Small intestine (tissue), 7 donors: ENCODE results near the gene FAM25A. TPM values are rescaled to one million over a fixed set of nuclear protein-coding genes. Genes with fewer than 3 reads are reported as not detected.
A peak's percentile ranks its signal among the peaks of the same experiment; 100 is the strongest.
"Not testable (repeated sequence)": the region's sequence is repeated elsewhere in the genome, so short reads cannot be mapped to it uniquely, and the experiment has no call there.

ENCODE experiments used
- DNase-seq, 2 donors: peaks; one replicate each; pipeline versions ENCODE4 v3.0.0 to v3.0.0-alpha.2; 2013
- FAIRE-seq: peaks from 2 replicates; lab custom pipeline; 2012; peaks lifted over from hg19 to GRCh38; lab: Jason Lieb, UNC
- H3K27ac ChIP-seq, 3 donors: one replicate each; pipeline ENCODE4 v1.5.1; 2013; ENCODE audit warnings: low read length in 2 of 3, mild to moderate bottlenecking in 2 of 3, control low read depth in 1 of 3, inconsistent platforms in 1 of 3, low read depth in 1 of 3, moderate library complexity in 1 of 3
- H3K27me3 ChIP-seq, 3 donors: one replicate each; pipeline ENCODE4 v1.6.1; 2013; ENCODE audit warnings: low read length in 3 of 3, inconsistent platforms in 1 of 3; ENCODE audit not compliant: control insufficient read depth in 3 of 3, insufficient read depth in 3 of 3
- H3K36me3 ChIP-seq, 3 donors: one replicate each; pipeline ENCODE4 v1.6.1; 2013; ENCODE audit warnings: low read length in 3 of 3, inconsistent platforms in 1 of 3, low read depth in 1 of 3, mild to moderate bottlenecking in 1 of 3, moderate library complexity in 1 of 3; ENCODE audit not compliant: control insufficient read depth in 3 of 3, insufficient read depth in 2 of 3
- H3K4me1 ChIP-seq, 3 donors: one replicate each; pipeline ENCODE4 v1.6.1; 2013; ENCODE audit warnings: low read length in 2 of 3, inconsistent platforms in 1 of 3, low read depth in 1 of 3, mild to moderate bottlenecking in 1 of 3, moderate library complexity in 1 of 3; ENCODE audit not compliant: control insufficient read depth in 3 of 3, insufficient read depth in 2 of 3
- H3K4me3 ChIP-seq, 3 donors: one replicate each; pipeline ENCODE4 v1.5.1; 2013; ENCODE audit warnings: low read length in 3 of 3, control low read depth in 1 of 3, inconsistent platforms in 1 of 3, low read depth in 1 of 3, mild to moderate bottlenecking in 1 of 3, moderate library complexity in 1 of 3
- H3K9me3 ChIP-seq, 2 donors: one replicate each; pipeline ENCODE4 v1.6.1; 2013; ENCODE audit warnings: low read depth in 1 of 2, low read length in 1 of 2; ENCODE audit not compliant: control insufficient read depth in 2 of 2, insufficient read depth in 1 of 2
- WGBS, 3 donors: extraction: QIAGEN DNeasy Blood & Tissue Kit; methylation state at CpG; one replicate each; pipeline ENCODE4 v1.1.7; 2013; 5-methylcytosine and 5-hydroxymethylcytosine counted together
- polyA plus RNA-seq, 4 donors: library from polyadenylated mRNA; stranded (reverse) in 3 of 4; unstranded in 1 of 4; fragments of 200-250 nt in 3 of 4; fragments of 120-200 nt in 1 of 4; gene quantifications; one replicate each; pipeline versions ENCODE4 v1.2.1 to v1.2.3, GENCODE V29; 2013
- donor health status: healthy with polysubstance abuse.
- donor health status: control.
- donor health status: control.
- donor health status: Bipolar disorder and iron deficiency.
- donor health status: healthy.

Gene FAM25A
- polyA plus RNA-seq, 4 donors, result not detected

- Histone ChIP-seq H3K4me1 (peaks cover 0 to 6% (median 4%) of the 10 kb centered on the region in 3 donors), H3K27ac (peak overlapping the region in 2 of 3 donors; percentile 7 to 14), H3K4me3 (no peak overlapping the region), H3K36me3 (no peaks in the 10 kb centered on the region), H3K27me3 (no peaks in the 10 kb centered on the region), H3K9me3 (no peaks in the 10 kb centered on the region)
- DNase-seq (no peak), FAIRE-seq (no peak)
- WGBS, 3 donors, result 74 to 83% (median 80%) methylated on average over 4 of the region's 4 CpGs
These were observed 40.7 kb upstream of the FAM25A start for GRCh38 chr10:86979296-86979818.

GRCh38 chr10:86979977-86980448 lies 40.1 kb upstream of the FAM25A start:
- DNase-seq (peak in 1 of 2 donors; percentile 85), FAIRE-seq (no peak)
- Histone ChIP-seq H3K27me3 (no peaks in the 10 kb centered on the region), H3K4me1 (peaks cover 0 to 6% (median 4%) of the 10 kb centered on the region in 3 donors), H3K9me3 (no peaks in the 10 kb centered on the region), H3K27ac (peak overlapping the region in 2 of 3 donors; percentile 48 to 73), H3K4me3 (no peak overlapping the region), H3K36me3 (no peaks in the 10 kb centered on the region)
- 10 to 20% (median 18%) methylated on average over 3 of the region's 3 CpGs for WGBS, 3 donors

DNA sequence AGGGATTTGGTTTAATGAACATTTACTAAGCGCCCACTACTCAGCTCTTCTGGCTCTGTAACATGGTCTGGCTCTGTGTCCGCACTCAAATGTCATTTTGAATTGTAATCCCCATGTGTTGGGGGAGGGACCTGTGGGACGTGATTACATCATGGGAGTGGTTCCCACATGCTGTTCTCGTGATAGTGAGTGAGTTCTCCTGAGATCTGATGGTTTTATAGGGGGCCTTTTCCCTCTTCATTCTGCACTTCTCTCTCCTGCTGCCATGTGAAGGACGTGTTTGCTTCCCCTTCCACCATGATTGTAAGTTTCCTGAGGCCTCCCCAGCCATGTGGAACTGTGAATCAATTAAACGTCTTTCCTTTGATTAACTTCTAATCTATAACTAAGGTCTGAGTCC lies 39.1 kb upstream of the FAM25A start:
- H3K4me3 ChIP-seq, H3K27me3 ChIP-seq, H3K36me3 ChIP-seq, H3K27ac ChIP-seq, H3K9me3 ChIP-seq, FAIRE-seq, DNase-seq, H3K4me1 ChIP-seq: not testable (repeated sequence)
- 54 to 70% (median 66%) methylated on average over 6 of the region's 6 CpGs for WGBS, 3 donors

DNA sequence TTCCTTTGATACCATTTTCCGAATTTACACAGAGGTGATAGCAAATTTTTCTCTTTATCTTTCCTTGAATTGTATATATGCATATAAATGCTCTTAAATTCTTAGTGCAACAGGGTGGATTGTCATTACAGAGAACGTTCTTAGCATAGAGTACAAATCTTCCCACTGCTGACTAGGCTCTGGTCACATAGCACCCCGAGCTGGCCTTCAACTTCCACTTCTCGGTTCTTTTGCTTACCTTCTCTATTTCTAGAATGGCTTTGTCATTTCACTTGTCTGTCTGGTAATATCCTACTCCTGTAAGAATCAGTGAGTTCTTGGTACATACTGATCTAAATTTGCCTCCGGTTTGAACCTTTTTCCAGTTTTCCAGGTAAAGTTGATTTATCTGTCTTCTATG lies 38.4 kb upstream of the FAM25A start:
- Histone ChIP-seq H3K4me3 (no peak overlapping the region), H3K27ac (no peak overlapping the region), H3K27me3 (no peaks in the 10 kb centered on the region), H3K9me3 (no peaks in the 10 kb centered on the region), H3K36me3 (no peaks in the 10 kb centered on the region), H3K4me1 (peaks cover 0 to 6% (median 4%) of the 10 kb centered on the region in 3 donors)
- WGBS, 3 donors, result 86 to 94% (median 91%) methylated on average over 5 of the region's 5 CpGs
- FAIRE-seq (no peak), DNase-seq (no peak)

DNA sequence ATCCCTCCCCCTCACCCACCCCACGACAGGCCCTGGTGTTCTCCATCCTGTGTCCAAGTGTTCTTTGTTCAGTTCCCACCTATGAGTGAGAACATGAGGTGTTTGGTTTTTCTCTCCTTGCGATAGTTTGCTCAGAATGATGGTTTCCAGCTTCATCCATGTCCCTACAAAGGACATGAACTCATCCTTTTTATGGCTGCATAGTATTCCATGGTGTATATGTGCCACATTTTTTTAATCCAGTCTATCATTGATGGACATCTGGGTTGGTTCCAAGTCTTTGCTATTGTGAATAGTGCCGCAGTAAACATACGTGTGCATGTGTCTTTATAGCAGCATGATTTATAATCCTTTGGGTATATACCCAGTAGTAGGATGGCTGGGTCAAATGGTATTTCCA lies 35.6 kb upstream of the FAM25A start:
- not testable (repeated sequence) for H3K9me3 ChIP-seq, FAIRE-seq

DNA sequence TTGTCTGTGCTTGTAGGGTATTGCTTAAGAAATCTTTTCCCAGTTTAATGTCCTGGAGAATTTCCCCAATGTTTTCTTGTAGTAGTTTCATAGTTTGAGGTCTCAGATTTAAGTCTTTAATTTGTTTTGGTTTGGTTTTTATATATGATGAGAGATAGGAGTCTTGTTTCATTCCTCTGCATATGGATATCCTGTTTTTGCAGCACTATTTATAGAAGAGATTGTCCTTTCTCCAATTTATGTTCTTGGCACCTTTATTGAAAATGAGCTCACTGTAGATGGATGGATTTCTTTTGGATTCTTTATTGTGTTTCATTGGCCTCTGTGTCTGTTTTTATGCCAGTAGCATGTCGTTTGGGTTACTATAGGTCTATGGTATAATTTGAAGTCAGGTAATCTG lies 31.6 kb upstream of the FAM25A start:
- Histone ChIP-seq H3K27ac (no peak overlapping the region), H3K4me3 (no peak overlapping the region), H3K27me3 (peaks cover 0 to 3% (median 0%) of the 10 kb centered on the region in 3 donors), H3K9me3 (no peaks in the 10 kb centered on the region), H3K36me3 (peaks cover 0 to 3% (median 0%) of the 10 kb centered on the region in 3 donors), H3K4me1 (no peaks in the 10 kb centered on the region)
- 50 to 69% (median 69%) methylated on average over 1 of the region's 1 CpG for WGBS, 3 donors
- FAIRE-seq, result no peak
- DNase-seq, result no peak

More for the DNA sequence above, 35.6 kb upstream of the FAM25A start:
- WGBS, 3 donors, result 88 to 94% (median 92%) methylated on average over 4 of the region's 4 CpGs
- H3K27ac ChIP-seq, H3K36me3 ChIP-seq, H3K27me3 ChIP-seq, DNase-seq, H3K4me3 ChIP-seq, H3K4me1 ChIP-seq: not testable (repeated sequence)

- H3K27me3 ChIP-seq, DNase-seq, H3K4me3 ChIP-seq, H3K9me3 ChIP-seq, H3K27ac ChIP-seq, H3K36me3 ChIP-seq, H3K4me1 ChIP-seq: not testable (repeated sequence)
- WGBS, 3 donors, result 74 to 91% (median 80%) methylated on average over 12 of the region's 12 CpGs
- peak; percentile 49 for FAIRE-seq
These were observed 28.7 kb upstream of the FAM25A start for GRCh38 chr10:86991362-86991761.

GRCh38 chr10:86992456-86992855 lies 27.6 kb upstream of the FAM25A start:
- Histone ChIP-seq H3K36me3 (peaks cover 0 to 3% (median 0%) of the 10 kb centered on the region in 3 donors), H3K9me3 (no peaks in the 10 kb centered on the region), H3K4me1 (no peaks in the 10 kb centered on the region), H3K27me3 (peaks cover 0 to 3% (median 0%) of the 10 kb centered on the region in 3 donors), H3K27ac (no peak overlapping the region), H3K4me3 (no peak overlapping the region)
- DNase-seq (no peak), FAIRE-seq (no peak)

- WGBS, 3 donors, result 17 to 66% (median 39%) methylated on average over 2 of the region's 2 CpGs
- FAIRE-seq, result no peak
These were observed 27.2 kb upstream of the FAM25A start for GRCh38 chr10:86992929-86993328.

More at GRCh38 chr10:86992929-86993328, 27.2 kb upstream of the FAM25A start:
- H3K27ac ChIP-seq, result no peak overlapping the region
- H3K36me3 ChIP-seq, result peaks cover 0 to 3% (median 0%) of the 10 kb centered on the region in 3 donors
- H3K9me3 ChIP-seq, result no peaks in the 10 kb centered on the region
- peak in 1 of 2 donors; percentile 24 for DNase-seq
- H3K4me1 ChIP-seq, result no peaks in the 10 kb centered on the region
- H3K27me3 ChIP-seq, result peaks cover 0 to 3% (median 0%) of the 10 kb centered on the region in 3 donors
- no peak overlapping the region for H3K4me3 ChIP-seq
